OCI-LY7 (cell line): Measurements from ENCODE around the gene SACS. TPM values are rescaled to one million over a fixed set of nuclear protein-coding genes. Genes with fewer than 3 reads are reported as not detected.

ENCODE experiments used
- BruUV-seq: library from RNA; stranded (reverse); fragments of 400-500 nt; replicated peaks from 2 replicates; lab custom pipeline; 2021; lab: Mats Ljungman, UMichigan
- CTCF ChIA-PET: fragments of 300-600 bp; sonication (Branson Sonifier 250); formaldehyde crosslinking; loops from one replicate; lab custom pipeline; 2022; ENCODE audit warnings: antibody characterized with exemption; ENCODE audit not compliant: unreplicated experiment; lab: Charles Lee
- POLR2A ChIA-PET: fragments of 300-600 bp; sonication (Branson Sonifier 250); formaldehyde crosslinking; loops from one replicate; lab custom pipeline; 2022; ENCODE audit warnings: antibody characterized with exemption; lab: Charles Lee
- DNase-seq: peaks from one replicate; pipeline ENCODE4 v3.0.0-alpha.2; 2015; ENCODE audit warnings: low spot score
- H2AFZ ChIP-seq: fragments of 200-600 bp; sonication (generic), shearing (Covaris generic); 2 replicates; pipeline ENCODE4 v1.6.1; 2014; ENCODE audit warnings: mild to moderate bottlenecking, antibody characterized with exemption, low read length, moderate library complexity
- H3K27ac ChIP-seq: fragments of 200-600 bp; sonication (generic); 2 replicates; pipeline ENCODE4 v1.5.1; 2014; ENCODE audit warnings: mixed run types, low read depth, mild to moderate bottlenecking, moderate library complexity, low read length, inconsistent platforms; ENCODE audit not compliant: poor library complexity, severe bottlenecking
- H3K36me3 ChIP-seq: fragments of 200-600 bp; sonication (generic); 2 replicates; pipeline ENCODE4 v1.6.1; 2014; ENCODE audit warnings: mild to moderate bottlenecking, antibody characterized with exemption, low read length, moderate library complexity, mixed read lengths; ENCODE audit not compliant: insufficient read depth
- H3K4me1 ChIP-seq: fragments of 200-600 bp; sonication (generic); 2 replicates; pipeline ENCODE4 v1.5.1; 2014; ENCODE audit warnings: mild to moderate bottlenecking, low read length; ENCODE audit not compliant: insufficient read depth, poor library complexity, severe bottlenecking
- H3K4me2 ChIP-seq: fragments of 200-600 bp; sonication (generic); 2 replicates; pipeline ENCODE4 v1.6.1; 2014; ENCODE audit warnings: mild to moderate bottlenecking, low read length
- H3K4me3 ChIP-seq: fragments of 200-600 bp; sonication (generic); 2 replicates; pipeline ENCODE4 v1.5.1; 2014; ENCODE audit warnings: mild to moderate bottlenecking, low read depth, low read length; ENCODE audit not compliant: poor library complexity, severe bottlenecking
- H3K79me2 ChIP-seq: fragments of 200-600 bp; sonication (generic); 2 replicates; pipeline ENCODE4 v1.6.1; 2016; ENCODE audit warnings: low read depth, mild to moderate bottlenecking, low read length, moderate library complexity, mixed read lengths; ENCODE audit not compliant: insufficient read depth
- H3K9me2 ChIP-seq: fragments of 200-600 bp; sonication (generic); 2 replicates; pipeline ENCODE4 v1.6.1; 2016; ENCODE audit warnings: mild to moderate bottlenecking, low read length, mixed read lengths; ENCODE audit not compliant: insufficient read depth
- H3K9me3 ChIP-seq: fragments of 200-600 bp; sonication (generic); 2 replicates; pipeline ENCODE4 v1.6.1; 2014; ENCODE audit warnings: mild to moderate bottlenecking, mixed run types, low read length, mixed read lengths
- H4K20me1 ChIP-seq: fragments of 200-600 bp; sonication (generic); 2 replicates; pipeline ENCODE4 v1.6.1; 2014; ENCODE audit warnings: mild to moderate bottlenecking, antibody characterized with exemption, low read length, moderate library complexity, mixed read lengths; ENCODE audit not compliant: insufficient read depth
- CTCF ChIP-seq: fragments of 200-600 bp; sonication (generic); conservative IDR thresholded peaks from 2 replicates; pipeline ENCODE4 v1.5.1; 2014; ENCODE audit warnings: mild to moderate bottlenecking, antibody characterized with exemption, low read length, moderate library complexity, mixed read lengths
- EZH2phosphoT487 ChIP-seq: fragments of 200-600 bp; sonication (generic); IDR thresholded peaks from 2 replicates; pipeline ENCODE4 v1.6.1; 2018; ENCODE audit warnings: low read depth, borderline replicate concordance, mild to moderate bottlenecking, mixed run types, antibody characterized with exemption, low read length, moderate library complexity, mixed read lengths
- intact Hi-C: fragments of 100-400 bp; cut with micrococcal nuclease; formaldehyde crosslinking; loops from one replicate; pipeline ENCODE4 v1.10.0; 2022; ENCODE audit not compliant: unreplicated experiment
- total RNA-seq, 2 experiments: library from RNA; depleted of rRNA in 1 of 2; stranded (reverse); fragments of >200 nt in 1 of 2; shearing (Covaris generic) in 1 of 2; gene quantifications; 2 replicates each; pipeline ENCODE4 v1.2.3, GENCODE V29; 2014 to 2022

Gene SACS
- total RNA-seq, 2 experiments from 2014 or later: 9.8 to 22.6 TPM

DNA sequence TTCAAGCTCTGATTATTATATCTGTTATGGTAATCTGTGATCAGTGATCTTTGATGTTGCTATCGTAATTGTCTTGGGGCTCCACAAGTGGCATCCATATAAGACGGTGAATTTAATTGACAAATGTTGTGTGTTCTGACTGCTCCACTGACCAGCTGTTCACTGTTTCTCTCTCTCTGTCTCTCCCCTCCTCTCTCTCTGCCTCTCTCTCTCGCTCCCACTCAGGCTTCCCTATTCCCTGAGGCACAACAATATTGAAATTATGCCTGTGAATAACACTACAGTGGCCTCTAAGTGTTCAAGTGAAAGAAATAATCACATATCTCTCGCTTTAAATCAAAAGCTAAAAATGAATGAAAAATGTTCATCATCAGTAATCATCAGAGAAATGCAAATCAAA, 4.4 kb upstream of the SACS start:
- no peaks in the 10 kb centered on the region for H3K36me3 ChIP-seq
- TF ChIP-seq CTCF (no peak), EZH2phosphoT487 (no peak)
- BruUV-seq: no TSS peak
- H3K9me2 ChIP-seq: no peaks in the 10 kb centered on the region
- ChIA-PET CTCF (no interaction called here), POLR2A (interaction anchor here (1.3 kb wide), 1 partner anchor 15 kb away, joined by 3 read pairs; no protein-coding TSS in a partner anchor)
- H4K20me1 ChIP-seq: no peaks in the 10 kb centered on the region
- no peaks in the 10 kb centered on the region for H3K9me3 ChIP-seq
- intact Hi-C loops: no loop called here
- no peak for DNase-seq
- H3K4me1 ChIP-seq: no peaks in the 10 kb centered on the region
- H3K4me2 ChIP-seq: no peak overlapping the region
- H3K79me2 ChIP-seq: no peaks in the 10 kb centered on the region
- H2AFZ ChIP-seq: no peak overlapping the region
- H3K4me3 ChIP-seq: no peak overlapping the region
- no peak overlapping the region for H3K27ac ChIP-seq

GRCh38 chr13:23436680-23437079, 3.2 kb upstream of the SACS start:
- Histone ChIP-seq H3K9me2 (no peaks in the 10 kb centered on the region), H3K79me2 (no peaks in the 10 kb centered on the region), H3K4me2 (no peak overlapping the region), H4K20me1 (no peaks in the 10 kb centered on the region), H3K4me3 (no peak overlapping the region), H3K36me3 (no peaks in the 10 kb centered on the region), H3K4me1 (no peaks in the 10 kb centered on the region), H2AFZ (no peak overlapping the region), H3K27ac (no peak overlapping the region), H3K9me3 (no peaks in the 10 kb centered on the region)
- no TSS peak for BruUV-seq
- CTCF ChIA-PET: no interaction called here
- intact Hi-C loops: no loop called here
- POLR2A ChIA-PET: interaction anchor here (0.6 kb wide), 1 partner anchor 582 kb away, joined by 3 read pairs; no protein-coding TSS in a partner anchor
- DNase-seq: no peak
- TF ChIP-seq CTCF: no peak
- TF ChIP-seq EZH2phosphoT487: no peak

DNA sequence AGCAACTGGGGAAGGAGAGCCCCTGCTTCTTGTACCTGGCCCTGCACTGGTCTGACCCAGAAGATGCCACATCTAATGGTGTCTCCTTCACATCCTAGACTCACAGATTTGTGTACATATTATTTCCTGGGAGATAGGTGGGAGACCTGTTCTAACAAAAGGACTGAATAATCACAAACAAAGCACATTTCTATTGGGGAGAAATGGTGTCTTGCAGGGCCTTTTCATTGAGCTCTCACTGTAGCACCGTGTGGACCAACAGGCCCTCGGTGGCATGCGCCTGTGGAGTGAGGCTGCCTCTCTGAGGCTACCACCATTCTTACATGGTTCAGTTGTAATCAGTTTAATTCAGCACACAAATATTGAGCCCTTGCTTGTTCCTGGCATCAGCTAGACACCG, 989 bp upstream of the SACS start:
- Histone ChIP-seq H3K4me1 (no peaks in the 10 kb centered on the region), H3K4me3 (no peak overlapping the region), H3K27ac (no peak overlapping the region), H2AFZ (no peak overlapping the region), H3K79me2 (no peaks in the 10 kb centered on the region), H3K9me2 (no peaks in the 10 kb centered on the region), H3K4me2 (no peak overlapping the region), H3K9me3 (no peaks in the 10 kb centered on the region), H3K36me3 (no peaks in the 10 kb centered on the region), H4K20me1 (no peaks in the 10 kb centered on the region)
- TF ChIP-seq CTCF (no peak), EZH2phosphoT487 (no peak)
- POLR2A ChIA-PET: interaction anchor here (1.4 kb wide), 1 partner anchor 11 kb away, joined by 5 read pairs; no protein-coding TSS in a partner anchor
- intact Hi-C loops: no loop called here
- no TSS peak for BruUV-seq
- CTCF ChIA-PET: no interaction called here
- DNase-seq: no peak
